IMR-90 (cell line): ENCODE measurements around the gene SLC8A1.

Source experiments
- CHD1 ChIP-seq: IDR thresholded peaks from 2 replicates; pipeline ENCODE4 v1.6.1; 2012; ENCODE audit warnings: low read depth, low read length, improper control_type of control experiment
- POLR2A ChIP-seq: IDR thresholded peaks from 2 replicates; pipeline ENCODE4 v1.6.1; 2012; ENCODE audit warnings: mild to moderate bottlenecking, low read depth, low read length
- RAD21 ChIP-seq: IDR thresholded peaks from 2 replicates; pipeline ENCODE4 v1.6.1; 2012; ENCODE audit warnings: low read length, improper control_type of control experiment
- TF ChIP-seq, protein P1 (sequence below): conservative IDR thresholded peaks from 2 replicates; pipeline ENCODE4 v1.5.1; 2012; ENCODE audit warnings: mild to moderate bottlenecking, low read depth, low read length, improper control_type of control experiment

DNA sequence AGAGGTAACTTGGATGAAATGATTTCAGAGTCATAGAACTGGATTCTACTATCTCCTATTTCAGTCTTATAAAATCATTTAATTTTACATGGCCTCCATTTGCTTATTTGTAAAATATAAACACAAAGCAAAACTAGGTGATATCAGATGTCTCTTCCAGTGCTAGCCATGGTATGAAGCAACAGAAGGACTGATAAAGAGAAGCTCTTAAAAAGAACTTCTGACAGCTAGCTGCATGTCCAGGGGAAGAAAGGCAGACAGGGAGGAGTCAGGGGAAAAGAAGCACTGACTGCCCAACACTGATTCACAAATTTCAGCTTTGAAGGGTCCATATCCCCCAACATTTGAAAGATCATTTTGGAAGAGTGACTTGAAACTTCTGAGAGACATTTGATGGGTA, 6.4 kb downstream of the SLC8A1 start:
- TF ChIP-seq CHD1 (no peak), POLR2A (no peak), RAD21 (no peak)
- TF ChIP-seq, protein P1, sequence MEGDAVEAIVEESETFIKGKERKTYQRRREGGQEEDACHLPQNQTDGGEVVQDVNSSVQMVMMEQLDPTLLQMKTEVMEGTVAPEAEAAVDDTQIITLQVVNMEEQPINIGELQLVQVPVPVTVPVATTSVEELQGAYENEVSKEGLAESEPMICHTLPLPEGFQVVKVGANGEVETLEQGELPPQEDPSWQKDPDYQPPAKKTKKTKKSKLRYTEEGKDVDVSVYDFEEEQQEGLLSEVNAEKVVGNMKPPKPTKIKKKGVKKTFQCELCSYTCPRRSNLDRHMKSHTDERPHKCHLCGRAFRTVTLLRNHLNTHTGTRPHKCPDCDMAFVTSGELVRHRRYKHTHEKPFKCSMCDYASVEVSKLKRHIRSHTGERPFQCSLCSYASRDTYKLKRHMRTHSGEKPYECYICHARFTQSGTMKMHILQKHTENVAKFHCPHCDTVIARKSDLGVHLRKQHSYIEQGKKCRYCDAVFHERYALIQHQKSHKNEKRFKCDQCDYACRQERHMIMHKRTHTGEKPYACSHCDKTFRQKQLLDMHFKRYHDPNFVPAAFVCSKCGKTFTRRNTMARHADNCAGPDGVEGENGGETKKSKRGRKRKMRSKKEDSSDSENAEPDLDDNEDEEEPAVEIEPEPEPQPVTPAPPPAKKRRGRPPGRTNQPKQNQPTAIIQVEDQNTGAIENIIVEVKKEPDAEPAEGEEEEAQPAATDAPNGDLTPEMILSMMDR = no peak
